Uterus (tissue), 4 donors: Measurements from ENCODE around the gene PDE4D. TPM values are rescaled to one million over a fixed set of nuclear protein-coding genes. Genes with fewer than 3 reads are reported as not detected.

Source experiments
- DNase-seq, 2 donors: peaks; one replicate each; pipeline ENCODE4 v3.0.0-alpha.2; 2019 to 2020
- H3K27ac ChIP-seq, 2 donors: fragments of 200-600 bp; sonication (generic); 1 replicate in 1 of 2; 2 replicates in 1 of 2; pipeline ENCODE4 v1.5.1; 2016 to 2018
- H3K27me3 ChIP-seq, 2 donors: fragments of 200-600 bp; sonication (generic); one replicate each; pipeline ENCODE4 v1.5.1; 2018 to 2019; ENCODE audit warnings: control low read depth in 1 of 2
- H3K36me3 ChIP-seq, 2 donors: fragments of 200-600 bp; sonication (generic); one replicate each; pipeline ENCODE4 v1.5.1; 2019; ENCODE audit warnings: control low read depth in 1 of 2
- H3K4me1 ChIP-seq, 2 donors: fragments of 200-600 bp; sonication (generic); one replicate each; pipeline ENCODE4 v1.5.1; 2018 to 2019; ENCODE audit warnings: control low read depth in 1 of 2
- H3K4me3 ChIP-seq, 2 donors: fragments of 200-600 bp; sonication (generic); 1 replicate in 1 of 2; 2 replicates in 1 of 2; pipeline ENCODE4 v1.5.1; 2018 to 2019; ENCODE audit warnings: mild to moderate bottlenecking in 1 of 2
- H3K9me3 ChIP-seq, 2 donors: fragments of 200-600 bp; sonication (generic); one replicate each; pipeline ENCODE4 v1.5.1; 2019; ENCODE audit warnings: control low read depth in 1 of 2
- POLR2A ChIP-seq, 2 donors: fragments of 450-650 bp; IDR thresholded peaks; one replicate each; pipeline ENCODE4 v1.6.1; 2016; ENCODE audit warnings: antibody characterized with exemption in 2 of 2, mild to moderate bottlenecking in 1 of 2, moderate library complexity in 1 of 2
- intact Hi-C: fragments of 100-400 bp; cut with DNase I; formaldehyde crosslinking; loops from one replicate; pipeline ENCODE4 v1.15.1; 2023; ENCODE audit warnings: low total_unique reads
- total RNA-seq, 4 donors: library from RNA; depleted of rRNA in 3 of 4; stranded (reverse); fragments of >200 nt in 3 of 4; gene quantifications; one replicate each; pipeline versions ENCODE4 v1.1.0 to v1.2.4, GENCODE V29; 2014 to 2023
- TF ChIP-seq, protein P1 (sequence below), 4 experiments: fragments of 200-600 bp in 2 of 4; fragments of 450-650 bp in 2 of 4; sonication (generic) in 2 of 4; IDR thresholded peaks; one replicate each; pipeline ENCODE4 v1.5.1; 2016 to 2019; ENCODE audit warnings: antibody characterized with exemption in 4 of 4, mild to moderate bottlenecking in 2 of 4, moderate library complexity in 1 of 4
- donor health status: DM: yes; HTN: yes; CAD: no.

Gene PDE4D
- total RNA-seq, 4 donors from 2014 or later, result 27.1 to 77.0 (median 45.8) TPM

GRCh38 chr5:59564895-59565294 lies 328.6 kb downstream of the PDE4D start:
- no peak for DNase-seq
- TF ChIP-seq, protein P1, sequence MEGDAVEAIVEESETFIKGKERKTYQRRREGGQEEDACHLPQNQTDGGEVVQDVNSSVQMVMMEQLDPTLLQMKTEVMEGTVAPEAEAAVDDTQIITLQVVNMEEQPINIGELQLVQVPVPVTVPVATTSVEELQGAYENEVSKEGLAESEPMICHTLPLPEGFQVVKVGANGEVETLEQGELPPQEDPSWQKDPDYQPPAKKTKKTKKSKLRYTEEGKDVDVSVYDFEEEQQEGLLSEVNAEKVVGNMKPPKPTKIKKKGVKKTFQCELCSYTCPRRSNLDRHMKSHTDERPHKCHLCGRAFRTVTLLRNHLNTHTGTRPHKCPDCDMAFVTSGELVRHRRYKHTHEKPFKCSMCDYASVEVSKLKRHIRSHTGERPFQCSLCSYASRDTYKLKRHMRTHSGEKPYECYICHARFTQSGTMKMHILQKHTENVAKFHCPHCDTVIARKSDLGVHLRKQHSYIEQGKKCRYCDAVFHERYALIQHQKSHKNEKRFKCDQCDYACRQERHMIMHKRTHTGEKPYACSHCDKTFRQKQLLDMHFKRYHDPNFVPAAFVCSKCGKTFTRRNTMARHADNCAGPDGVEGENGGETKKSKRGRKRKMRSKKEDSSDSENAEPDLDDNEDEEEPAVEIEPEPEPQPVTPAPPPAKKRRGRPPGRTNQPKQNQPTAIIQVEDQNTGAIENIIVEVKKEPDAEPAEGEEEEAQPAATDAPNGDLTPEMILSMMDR (IDR thresholded peaks at IDR 0.05), result no peak
- no peak for TF ChIP-seq POLR2A (IDR thresholded peaks at IDR 0.05)
- H3K4me1 ChIP-seq, result no peaks in the 10 kb centered on the region
- intact Hi-C loops, result no loop called here
- no peak overlapping the region for H3K4me3 ChIP-seq
- no peaks in the 10 kb centered on the region for H3K27me3 ChIP-seq
- H3K27ac ChIP-seq, result no peak overlapping the region
- no peaks in the 10 kb centered on the region for H3K9me3 ChIP-seq
- no peaks in the 10 kb centered on the region for H3K36me3 ChIP-seq

- TF ChIP-seq, protein P1 (IDR thresholded peaks at IDR 0.05), result no peak
- no peaks in the 10 kb centered on the region for H3K9me3 ChIP-seq
- intact Hi-C loops, result no loop called here
These were observed 330.7 kb downstream of the PDE4D start for GRCh38 chr5:59562756-59563389.

DNA sequence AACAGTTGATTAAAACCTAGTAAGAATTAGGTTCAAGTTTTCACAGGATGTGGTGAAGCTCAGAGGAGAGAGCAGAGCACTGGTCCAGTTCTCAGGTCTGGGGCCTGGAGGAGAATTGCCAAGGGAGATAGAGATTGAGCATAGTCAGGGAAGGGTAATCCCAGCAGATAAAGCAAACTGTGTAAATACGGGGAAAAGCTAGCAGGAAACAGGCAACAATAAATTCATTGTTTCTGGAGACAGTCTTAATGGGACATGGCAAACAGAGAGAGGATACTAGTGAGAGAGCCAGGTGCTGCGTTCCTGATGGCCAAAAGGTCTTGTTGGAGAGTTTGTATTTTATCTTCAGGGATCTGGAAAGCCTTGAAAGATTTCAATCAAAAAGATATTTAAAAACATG lies 333.0 kb downstream of the PDE4D start:
- H3K27ac ChIP-seq, result no peak overlapping the region
- H3K9me3 ChIP-seq, result no peaks in the 10 kb centered on the region
- intact Hi-C loops, result no loop called here
- no peak overlapping the region for H3K4me3 ChIP-seq
- H3K27me3 ChIP-seq, result no peaks in the 10 kb centered on the region
- TF ChIP-seq, protein P1 (IDR thresholded peaks at IDR 0.05), result no peak
- no peak for TF ChIP-seq POLR2A (IDR thresholded peaks at IDR 0.05)
- H3K36me3 ChIP-seq, result no peaks in the 10 kb centered on the region
- DNase-seq, result no peak
- H3K4me1 ChIP-seq, result no peaks in the 10 kb centered on the region

More at GRCh38 chr5:59562756-59563389, 330.7 kb downstream of the PDE4D start:
- no peak overlapping the region for H3K4me3 ChIP-seq
- DNase-seq, result no peak
- H3K27me3 ChIP-seq, result no peaks in the 10 kb centered on the region
- no peaks in the 10 kb centered on the region for H3K36me3 ChIP-seq
- H3K4me1 ChIP-seq, result no peaks in the 10 kb centered on the region
- H3K27ac ChIP-seq, result no peak overlapping the region

- Histone ChIP-seq H3K27ac (no peak overlapping the region), H3K36me3 (no peaks in the 10 kb centered on the region), H3K9me3 (no peaks in the 10 kb centered on the region), H3K27me3 (no peaks in the 10 kb centered on the region), H3K4me1 (no peaks in the 10 kb centered on the region), H3K4me3 (no peak overlapping the region)
- intact Hi-C loops, result no loop called here
- TF ChIP-seq, protein P1 (IDR thresholded peaks at IDR 0.05), result no peak
- TF ChIP-seq POLR2A (IDR thresholded peaks at IDR 0.05), result no peak
- DNase-seq, result no peak
These were observed 333.7 kb downstream of the PDE4D start for GRCh38 chr5:59559847-59560246.

GRCh38 chr5:59559323-59559722 lies 334.2 kb downstream of the PDE4D start:
- Histone ChIP-seq H3K36me3 (no peaks in the 10 kb centered on the region), H3K4me1 (no peaks in the 10 kb centered on the region), H3K27ac (no peak overlapping the region), H3K27me3 (no peaks in the 10 kb centered on the region), H3K9me3 (no peaks in the 10 kb centered on the region), H3K4me3 (no peak overlapping the region)
- no peak for TF ChIP-seq POLR2A (IDR thresholded peaks at IDR 0.05)
- TF ChIP-seq, protein P1 (IDR thresholded peaks at IDR 0.05), result no peak
- no peak for DNase-seq
- intact Hi-C loops, result no loop called here
